Measurements from ENCODE around the gene NUDT1. TPM values are rescaled to one million over a fixed set of nuclear protein-coding genes. Genes with fewer than 3 reads are reported as not detected.

NUDT1 gene
- polyA plus RNA-seq, 1 experiment: 22.0 TPM

DNA sequence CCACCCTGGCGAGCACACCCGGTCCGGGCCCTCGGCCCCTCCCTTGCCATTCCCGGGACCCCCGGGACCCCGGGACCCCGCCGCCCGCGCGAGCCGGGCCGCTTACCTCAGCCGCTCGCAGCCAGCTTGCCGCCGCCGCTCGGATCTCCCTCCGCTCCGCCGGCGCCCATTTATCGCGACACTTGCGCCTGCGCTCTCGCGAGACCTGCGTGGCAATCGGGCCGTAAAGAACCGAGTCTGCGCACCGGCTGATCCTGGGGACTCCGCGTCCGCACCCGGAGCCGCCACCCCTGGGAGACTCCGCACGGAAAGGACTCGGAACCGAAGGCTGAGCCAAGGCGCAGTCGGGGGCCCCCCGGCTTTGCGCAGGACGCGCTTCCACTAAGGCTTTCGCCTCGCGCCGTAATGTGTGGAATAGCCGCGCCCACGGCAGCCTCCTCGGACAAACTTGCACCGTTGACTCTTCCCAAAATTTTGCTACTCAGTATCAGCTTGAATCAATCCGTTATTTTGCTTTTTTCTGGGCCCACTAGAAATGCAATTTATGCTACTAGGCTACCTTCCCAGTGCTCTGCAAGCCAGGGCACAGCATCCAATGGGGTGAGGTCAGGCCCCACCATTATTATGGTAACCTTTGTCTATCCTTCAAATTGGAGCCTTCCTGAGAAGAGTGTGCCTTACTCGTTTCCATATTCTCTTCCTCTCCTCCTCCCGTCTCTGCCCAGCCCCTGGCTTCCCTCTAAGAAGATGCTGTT, 9.1 kb upstream of the NUDT1 start, which contains the start of gene MAD1L1:
MAD1L1 (minus strand) TSS at position 180 of the 755 bp plus-strand sequence. CDS start 2,812 bp downstream, outside the sequence.
- DNase-seq (ENCODE audit: low read depth): peak; percentile 44
- ChIA-PET POLR2A (no interaction called here), CTCF (interaction anchor here (1.0 to 2.2 kb wide), 3 partner anchors 115 to 218 kb away, joined by 3 to 7 read pairs (median 3); no protein-coding TSS in a partner anchor)
- Histone ChIP-seq H3K27me3 (ENCODE audit: control insufficient read depth, insufficient read depth, low read length) (no peaks in the 10 kb centered on the region), H3K4me3 (ENCODE audit: low read depth, low read length) (peak within 1 kb of the TSS; percentile 89), H3K36me3 (ENCODE audit: control insufficient read depth, insufficient read depth, low read length) (peaks cover 11% of the 10 kb centered on the region)
- TF ChIP-seq, protein P1, sequence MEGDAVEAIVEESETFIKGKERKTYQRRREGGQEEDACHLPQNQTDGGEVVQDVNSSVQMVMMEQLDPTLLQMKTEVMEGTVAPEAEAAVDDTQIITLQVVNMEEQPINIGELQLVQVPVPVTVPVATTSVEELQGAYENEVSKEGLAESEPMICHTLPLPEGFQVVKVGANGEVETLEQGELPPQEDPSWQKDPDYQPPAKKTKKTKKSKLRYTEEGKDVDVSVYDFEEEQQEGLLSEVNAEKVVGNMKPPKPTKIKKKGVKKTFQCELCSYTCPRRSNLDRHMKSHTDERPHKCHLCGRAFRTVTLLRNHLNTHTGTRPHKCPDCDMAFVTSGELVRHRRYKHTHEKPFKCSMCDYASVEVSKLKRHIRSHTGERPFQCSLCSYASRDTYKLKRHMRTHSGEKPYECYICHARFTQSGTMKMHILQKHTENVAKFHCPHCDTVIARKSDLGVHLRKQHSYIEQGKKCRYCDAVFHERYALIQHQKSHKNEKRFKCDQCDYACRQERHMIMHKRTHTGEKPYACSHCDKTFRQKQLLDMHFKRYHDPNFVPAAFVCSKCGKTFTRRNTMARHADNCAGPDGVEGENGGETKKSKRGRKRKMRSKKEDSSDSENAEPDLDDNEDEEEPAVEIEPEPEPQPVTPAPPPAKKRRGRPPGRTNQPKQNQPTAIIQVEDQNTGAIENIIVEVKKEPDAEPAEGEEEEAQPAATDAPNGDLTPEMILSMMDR (IDR thresholded peaks at IDR 0.05; ENCODE audit: insufficient read depth, low read depth, low read length): no peak

GRCh38 chr7:2233926-2234325, 8.1 kb upstream of the NUDT1 start:
- TF ChIP-seq, protein P1 (IDR thresholded peaks at IDR 0.05; ENCODE audit: insufficient read depth, low read depth, low read length): no peak
- CTCF ChIA-PET: no interaction called here
- peaks cover 14% of the 10 kb centered on the region for H3K36me3 ChIP-seq (ENCODE audit: control insufficient read depth, insufficient read depth, low read length)
- POLR2A ChIA-PET: interaction anchor here (0.7 kb wide), 1 partner anchor 110 kb away, joined by 8 read pairs; no protein-coding TSS in a partner anchor
- no peaks in the 10 kb centered on the region for H3K27me3 ChIP-seq (ENCODE audit: control insufficient read depth, insufficient read depth, low read length)
- H3K4me3 ChIP-seq (ENCODE audit: low read depth, low read length): no peak overlapping the region
- DNase-seq (ENCODE audit: low read depth): no peak

DNA sequence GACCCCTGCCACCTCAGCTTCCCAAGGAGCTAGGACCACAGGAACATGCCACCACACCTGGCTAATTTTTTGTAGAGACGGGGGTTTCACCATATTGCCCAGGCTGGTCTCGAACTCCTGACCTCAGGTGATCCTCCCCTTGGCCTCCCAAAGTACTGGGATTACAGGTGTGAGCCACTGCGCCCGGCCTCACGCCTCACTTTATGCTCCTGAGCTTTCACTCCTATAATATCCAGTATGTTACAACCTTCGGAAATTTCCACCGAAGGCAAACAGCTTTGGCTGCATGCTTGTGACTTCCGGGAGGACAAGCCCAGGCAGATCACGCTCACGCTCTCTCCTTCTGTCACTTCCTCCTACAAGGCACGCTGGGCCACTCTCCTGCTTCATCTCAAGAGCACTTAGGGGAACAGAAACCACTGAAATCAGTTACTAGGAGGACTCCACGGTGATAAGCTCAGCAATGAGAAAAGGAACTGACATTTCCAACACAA, 4.9 kb upstream of the NUDT1 start:
- TF ChIP-seq, protein P1 (IDR thresholded peaks at IDR 0.05; ENCODE audit: insufficient read depth, low read depth, low read length): no peak
- ChIA-PET CTCF (interaction anchor here (1.3 to 1.4 kb wide), 2 partner anchors 11 to 111 kb away, joined by 4 to 6 read pairs; no protein-coding TSS in a partner anchor), POLR2A (no interaction called here)
- H3K36me3 ChIP-seq (ENCODE audit: control insufficient read depth, insufficient read depth, low read length): peaks cover 16% of the 10 kb centered on the region
- DNase-seq (ENCODE audit: low read depth): no peak
- no peaks in the 10 kb centered on the region for H3K27me3 ChIP-seq (ENCODE audit: control insufficient read depth, insufficient read depth, low read length)
- H3K4me3 ChIP-seq (ENCODE audit: low read depth, low read length): no peak overlapping the region

DNA sequence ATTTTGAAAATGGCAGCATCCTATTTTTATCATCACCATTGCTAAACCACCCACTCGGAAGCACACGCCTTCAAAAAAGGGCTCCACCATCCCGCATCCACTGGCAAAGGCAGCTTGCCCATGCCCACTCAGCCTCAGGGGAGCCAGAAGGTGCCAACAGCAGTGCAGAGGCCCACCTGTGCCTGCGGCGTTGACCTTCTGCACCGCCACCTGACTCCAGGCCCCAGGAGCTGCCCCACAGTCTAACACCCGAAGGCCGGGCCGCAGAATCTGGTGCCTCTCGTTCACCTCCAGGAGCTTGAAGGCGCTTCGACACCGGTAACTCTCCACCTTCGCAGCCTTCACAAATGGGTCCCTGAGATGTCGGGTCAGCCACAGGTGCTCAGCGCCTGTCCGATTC, 2.8 kb upstream of the NUDT1 start:
- no peaks in the 10 kb centered on the region for H3K27me3 ChIP-seq (ENCODE audit: control insufficient read depth, insufficient read depth, low read length)
- TF ChIP-seq, protein P1 (IDR thresholded peaks at IDR 0.05; ENCODE audit: insufficient read depth, low read depth, low read length): no peak
- ChIA-PET CTCF (interaction anchor here (1.2 kb wide), 1 partner anchor 108 kb away, joined by 3 read pairs; no protein-coding TSS in a partner anchor), POLR2A (no interaction called here)
- H3K36me3 ChIP-seq (ENCODE audit: control insufficient read depth, insufficient read depth, low read length): peaks cover 16% of the 10 kb centered on the region
- DNase-seq (ENCODE audit: low read depth): no peak
- H3K4me3 ChIP-seq (ENCODE audit: low read depth, low read length): no peak overlapping the region
